Measurements from ENCODE around the gene DLGAP4.

The DLGAP4 gene

GRCh38 chr20:36308986-36309385, 2.8 kb downstream of the DLGAP4 start:
- DNase-seq, result no peak

- no peak for DNase-seq
These were observed 3.5 kb downstream of the DLGAP4 start for GRCh38 chr20:36309643-36310042.

GRCh38 chr20:36310215-36310981, 4.3 kb downstream of the DLGAP4 start:
- DNase-seq, result no peak

GRCh38 chr20:36311141-36311853, 5.2 kb downstream of the DLGAP4 start:
- DNase-seq, result no peak

GRCh38 chr20:36311854-36312723, 6.0 kb downstream of the DLGAP4 start:
- no peak for DNase-seq

- no peak for DNase-seq
These were observed 6.7 kb downstream of the DLGAP4 start for GRCh38 chr20:36312724-36313441.

- DNase-seq, result no peak
These were observed 7.3 kb downstream of the DLGAP4 start for GRCh38 chr20:36313476-36313875.

- DNase-seq, result no peak
These were observed 7.8 kb downstream of the DLGAP4 start for GRCh38 chr20:36313926-36314325.

- no peak for DNase-seq
These were observed 8.8 kb downstream of the DLGAP4 start for GRCh38 chr20:36314734-36315544.

GRCh38 chr20:36315545-36316351, 9.6 kb downstream of the DLGAP4 start:
- DNase-seq, result no peak

- DNase-seq, result no peak
These were observed 11.5 kb downstream of the DLGAP4 start for GRCh38 chr20:36317675-36318074.

GRCh38 chr20:36318166-36318565, 12.0 kb downstream of the DLGAP4 start:
- DNase-seq, result no peak

- DNase-seq, result no peak
These were observed 13.5 kb downstream of the DLGAP4 start for GRCh38 chr20:36319356-36320260.

GRCh38 chr20:36320261-36320897, 14.2 kb downstream of the DLGAP4 start:
- DNase-seq, result no peak

- DNase-seq, result no peak
These were observed 15.0 kb downstream of the DLGAP4 start for GRCh38 chr20:36320898-36321695.

- no peak for DNase-seq
These were observed 16.0 kb downstream of the DLGAP4 start for GRCh38 chr20:36322131-36322530.

GRCh38 chr20:36330091-36330490, 24.0 kb downstream of the DLGAP4 start:
- DNase-seq, result no peak

- DNase-seq, result no peak
These were observed 25.1 kb downstream of the DLGAP4 start for GRCh38 chr20:36331209-36331608.

Measured in NCI-H748 treated with DMSO at 0.1 percent for 48 hours (cell line).